ENCODE results near the gene KCNJ10.

DNA sequence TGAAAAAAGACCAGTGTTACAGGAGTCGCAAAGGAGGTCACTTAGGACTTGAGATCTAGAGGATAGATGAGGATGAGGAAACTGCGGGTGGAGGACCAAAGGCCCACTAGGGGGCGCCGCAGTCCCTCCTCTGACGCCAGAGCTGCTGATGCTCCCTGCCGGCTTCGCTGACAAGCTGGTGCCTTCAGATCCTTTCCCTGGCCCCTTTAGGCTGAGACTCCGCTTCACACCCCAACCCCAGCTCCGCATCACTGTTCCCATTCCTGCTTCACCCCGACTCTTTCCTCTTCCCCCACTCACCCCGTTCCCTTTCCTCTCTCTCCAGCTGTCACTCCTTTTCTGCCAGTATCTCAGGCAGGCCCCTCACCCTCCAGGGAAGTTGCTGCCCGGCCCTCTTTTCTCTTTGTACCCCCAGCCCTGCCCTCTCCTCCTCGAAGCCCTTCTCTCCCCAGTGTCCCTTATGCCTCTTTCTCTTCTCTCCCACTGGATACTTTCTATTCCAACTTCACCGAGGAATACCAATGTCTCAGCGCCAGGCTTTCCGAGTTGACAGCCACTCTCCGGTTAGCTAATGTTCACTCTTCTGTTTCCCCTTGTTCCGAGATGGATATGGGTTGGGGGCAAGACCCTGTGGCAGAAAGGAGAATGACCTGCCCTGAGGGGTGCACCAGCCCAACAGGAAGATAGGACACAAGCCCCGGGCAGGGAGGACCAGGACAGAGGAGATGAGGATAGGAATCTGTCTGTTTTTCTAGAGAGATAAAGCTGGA, 15.9 kb upstream of the KCNJ10 start:
- TF ChIP-seq, protein P1, sequence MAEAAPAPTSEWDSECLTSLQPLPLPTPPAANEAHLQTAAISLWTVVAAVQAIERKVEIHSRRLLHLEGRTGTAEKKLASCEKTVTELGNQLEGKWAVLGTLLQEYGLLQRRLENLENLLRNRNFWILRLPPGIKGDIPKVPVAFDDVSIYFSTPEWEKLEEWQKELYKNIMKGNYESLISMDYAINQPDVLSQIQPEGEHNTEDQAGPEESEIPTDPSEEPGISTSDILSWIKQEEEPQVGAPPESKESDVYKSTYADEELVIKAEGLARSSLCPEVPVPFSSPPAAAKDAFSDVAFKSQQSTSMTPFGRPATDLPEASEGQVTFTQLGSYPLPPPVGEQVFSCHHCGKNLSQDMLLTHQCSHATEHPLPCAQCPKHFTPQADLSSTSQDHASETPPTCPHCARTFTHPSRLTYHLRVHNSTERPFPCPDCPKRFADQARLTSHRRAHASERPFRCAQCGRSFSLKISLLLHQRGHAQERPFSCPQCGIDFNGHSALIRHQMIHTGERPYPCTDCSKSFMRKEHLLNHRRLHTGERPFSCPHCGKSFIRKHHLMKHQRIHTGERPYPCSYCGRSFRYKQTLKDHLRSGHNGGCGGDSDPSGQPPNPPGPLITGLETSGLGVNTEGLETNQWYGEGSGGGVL (tag by site-specific recombination; IDR thresholded peaks at IDR 0.05) = peak; percentile 40; the same call in 1 of the 2 replicates
- TF ChIP-seq, protein P2, sequence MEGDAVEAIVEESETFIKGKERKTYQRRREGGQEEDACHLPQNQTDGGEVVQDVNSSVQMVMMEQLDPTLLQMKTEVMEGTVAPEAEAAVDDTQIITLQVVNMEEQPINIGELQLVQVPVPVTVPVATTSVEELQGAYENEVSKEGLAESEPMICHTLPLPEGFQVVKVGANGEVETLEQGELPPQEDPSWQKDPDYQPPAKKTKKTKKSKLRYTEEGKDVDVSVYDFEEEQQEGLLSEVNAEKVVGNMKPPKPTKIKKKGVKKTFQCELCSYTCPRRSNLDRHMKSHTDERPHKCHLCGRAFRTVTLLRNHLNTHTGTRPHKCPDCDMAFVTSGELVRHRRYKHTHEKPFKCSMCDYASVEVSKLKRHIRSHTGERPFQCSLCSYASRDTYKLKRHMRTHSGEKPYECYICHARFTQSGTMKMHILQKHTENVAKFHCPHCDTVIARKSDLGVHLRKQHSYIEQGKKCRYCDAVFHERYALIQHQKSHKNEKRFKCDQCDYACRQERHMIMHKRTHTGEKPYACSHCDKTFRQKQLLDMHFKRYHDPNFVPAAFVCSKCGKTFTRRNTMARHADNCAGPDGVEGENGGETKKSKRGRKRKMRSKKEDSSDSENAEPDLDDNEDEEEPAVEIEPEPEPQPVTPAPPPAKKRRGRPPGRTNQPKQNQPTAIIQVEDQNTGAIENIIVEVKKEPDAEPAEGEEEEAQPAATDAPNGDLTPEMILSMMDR (tag by site-specific recombination; IDR thresholded peaks at IDR 0.05) = peak; percentile 82
- TF ChIP-seq, protein P3, sequence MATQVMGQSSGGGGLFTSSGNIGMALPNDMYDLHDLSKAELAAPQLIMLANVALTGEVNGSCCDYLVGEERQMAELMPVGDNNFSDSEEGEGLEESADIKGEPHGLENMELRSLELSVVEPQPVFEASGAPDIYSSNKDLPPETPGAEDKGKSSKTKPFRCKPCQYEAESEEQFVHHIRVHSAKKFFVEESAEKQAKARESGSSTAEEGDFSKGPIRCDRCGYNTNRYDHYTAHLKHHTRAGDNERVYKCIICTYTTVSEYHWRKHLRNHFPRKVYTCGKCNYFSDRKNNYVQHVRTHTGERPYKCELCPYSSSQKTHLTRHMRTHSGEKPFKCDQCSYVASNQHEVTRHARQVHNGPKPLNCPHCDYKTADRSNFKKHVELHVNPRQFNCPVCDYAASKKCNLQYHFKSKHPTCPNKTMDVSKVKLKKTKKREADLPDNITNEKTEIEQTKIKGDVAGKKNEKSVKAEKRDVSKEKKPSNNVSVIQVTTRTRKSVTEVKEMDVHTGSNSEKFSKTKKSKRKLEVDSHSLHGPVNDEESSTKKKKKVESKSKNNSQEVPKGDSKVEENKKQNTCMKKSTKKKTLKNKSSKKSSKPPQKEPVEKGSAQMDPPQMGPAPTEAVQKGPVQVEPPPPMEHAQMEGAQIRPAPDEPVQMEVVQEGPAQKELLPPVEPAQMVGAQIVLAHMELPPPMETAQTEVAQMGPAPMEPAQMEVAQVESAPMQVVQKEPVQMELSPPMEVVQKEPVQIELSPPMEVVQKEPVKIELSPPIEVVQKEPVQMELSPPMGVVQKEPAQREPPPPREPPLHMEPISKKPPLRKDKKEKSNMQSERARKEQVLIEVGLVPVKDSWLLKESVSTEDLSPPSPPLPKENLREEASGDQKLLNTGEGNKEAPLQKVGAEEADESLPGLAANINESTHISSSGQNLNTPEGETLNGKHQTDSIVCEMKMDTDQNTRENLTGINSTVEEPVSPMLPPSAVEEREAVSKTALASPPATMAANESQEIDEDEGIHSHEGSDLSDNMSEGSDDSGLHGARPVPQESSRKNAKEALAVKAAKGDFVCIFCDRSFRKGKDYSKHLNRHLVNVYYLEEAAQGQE (tag by site-specific recombination; IDR thresholded peaks at IDR 0.05) = no peak
- TF ChIP-seq ZNF274 (IDR thresholded peaks at IDR 0.05; ENCODE audit: low read length) = no peak
- no peak for TF ChIP-seq ZNF274 (tag by site-specific recombination; IDR thresholded peaks at IDR 0.05; ENCODE audit: borderline replicate concordance)
- TF ChIP-seq ZNF776 (tag by site-specific recombination; IDR thresholded peaks at IDR 0.05; ENCODE audit: borderline replicate concordance) = no peak
- no peak for TF ChIP-seq ZNF664 (tag by site-specific recombination; IDR thresholded peaks at IDR 0.05)
- no peak for TF ChIP-seq OVOL3 (tag by site-specific recombination; IDR thresholded peaks at IDR 0.05)
- no peak for TF ChIP-seq ZFP41 (tag by site-specific recombination; IDR thresholded peaks at IDR 0.05; ENCODE audit: borderline replicate concordance)
- no peak for TF ChIP-seq ZNF146 (tag by site-specific recombination; IDR thresholded peaks at IDR 0.05)
- no peak for TF ChIP-seq ZSCAN23 (tag by site-specific recombination; IDR thresholded peaks at IDR 0.05)
- TF ChIP-seq ZNF121 (tag by site-specific recombination; IDR thresholded peaks at IDR 0.05) = no peak
- no peak for TF ChIP-seq ZFHX2 (tag by site-specific recombination; conservative IDR thresholded peaks at IDR 0.05)
